GM18517 (cell line): ENCODE measurements around the gene NAP1L4.

ENCODE experiments used
- ATAC-seq: cut with Tn5 transposase; IDR thresholded peaks from one replicate; pipeline ENCODE4 v1.9.1; 2021; ENCODE audit warnings: mild to moderate bottlenecking, moderate library complexity; ENCODE audit not compliant: unreplicated experiment

NAP1L4 gene

GRCh38 chr11:2963761-2964160 lies 28.4 kb downstream of the NAP1L4 start:
- no peak for ATAC-seq

GRCh38 chr11:2963112-2963754 lies 28.9 kb downstream of the NAP1L4 start:
- ATAC-seq = no peak

GRCh38 chr11:2961080-2961479 lies 31.0 kb downstream of the NAP1L4 start:
- ATAC-seq = no peak

GRCh38 chr11:2960139-2960538 lies 32.0 kb downstream of the NAP1L4 start:
- no peak for ATAC-seq

GRCh38 chr11:2958251-2958650 lies 33.9 kb downstream of the NAP1L4 start:
- no peak for ATAC-seq

GRCh38 chr11:2955906-2956476 lies 36.1 kb downstream of the NAP1L4 start:
- ATAC-seq = no peak

- ATAC-seq = no peak
Measured at GRCh38 chr11:2954263-2954662, 37.9 kb downstream of the NAP1L4 start.

GRCh38 chr11:2952290-2952689 lies 39.8 kb downstream of the NAP1L4 start:
- ATAC-seq = no peak

- no peak for ATAC-seq
Measured at GRCh38 chr11:2951231-2952110, 40.7 kb downstream of the NAP1L4 start.

- no peak for ATAC-seq
Measured at GRCh38 chr11:2950825-2951224, 41.3 kb downstream of the NAP1L4 start.

- no peak for ATAC-seq
Measured at GRCh38 chr11:2949920-2950319, 42.2 kb downstream of the NAP1L4 start.

GRCh38 chr11:2947744-2948143 lies 44.4 kb downstream of the NAP1L4 start:
- ATAC-seq = no peak

- no peak for ATAC-seq
Measured at GRCh38 chr11:2945757-2946287, 46.3 kb downstream of the NAP1L4 start.

- no peak for ATAC-seq
Measured at GRCh38 chr11:2945031-2945756, 46.9 kb downstream of the NAP1L4 start.

GRCh38 chr11:2944530-2944929 lies 47.6 kb downstream of the NAP1L4 start:
- no peak for ATAC-seq

GRCh38 chr11:2943711-2944118 lies 48.4 kb downstream of the NAP1L4 start:
- ATAC-seq = no peak

- ATAC-seq = no peak
Measured at GRCh38 chr11:2942872-2943710, 49.0 kb downstream of the NAP1L4 start.

- no peak for ATAC-seq
Measured at GRCh38 chr11:2942447-2942846, 49.7 kb downstream of the NAP1L4 start.

- ATAC-seq = no peak
Measured at GRCh38 chr11:2940921-2941821, 51.0 kb downstream of the NAP1L4 start.
